HCT116 (cell line): Measurements from ENCODE around the gene CYP21A2.
"Not testable (repeated sequence)": the region's sequence is repeated elsewhere in the genome, so short reads cannot be mapped to it uniquely, and the experiment has no call there.

Source experiments
- CBX3 ChIP-seq: IDR thresholded peaks from 2 replicates; pipeline ENCODE4 v1.6.1; 2012; ENCODE audit warnings: low read depth
- CEBPB ChIP-seq: IDR thresholded peaks from 2 replicates; pipeline ENCODE4 v1.6.1; 2012; ENCODE audit warnings: low read depth
- CTCF ChIP-seq, 3 experiments: fragments of 200-600 bp in 1 of 3; sonication (generic) in 1 of 3; IDR thresholded peaks in 2 of 3; conservative IDR thresholded peaks in 1 of 3; 2 replicates each; pipeline ENCODE4 v1.5.1; 2012 to 2017; ENCODE audit warnings: low read depth in 2 of 3, low read length in 2 of 3, antibody characterized with exemption in 1 of 3, borderline replicate concordance in 1 of 3, control low read depth in 1 of 3, mild to moderate bottlenecking in 1 of 3, mixed read lengths in 1 of 3, mixed run types in 1 of 3, moderate library complexity in 1 of 3; ENCODE audit not compliant: insufficient read depth in 1 of 3
- EZH2 ChIP-seq: fragments of 200-600 bp; sonication (generic); IDR thresholded peaks from 2 replicates; pipeline ENCODE4 v1.6.1; 2017; ENCODE audit warnings: antibody characterized with exemption, mixed run types
- EZH2phosphoT487 ChIP-seq: fragments of 200-600 bp; IDR thresholded peaks from 2 replicates; pipeline ENCODE4 v1.6.1; 2018; ENCODE audit warnings: antibody characterized with exemption, borderline replicate concordance
- FOSL1 ChIP-seq: IDR thresholded peaks from 2 replicates; pipeline ENCODE4 v1.6.1; 2012; ENCODE audit warnings: low read depth
- POLR2AphosphoS5 ChIP-seq: IDR thresholded peaks from 2 replicates; pipeline ENCODE4 v1.6.1; 2011; ENCODE audit warnings: mild to moderate bottlenecking, low read depth, low read length, moderate library complexity
- SIN3A ChIP-seq: IDR thresholded peaks from 2 replicates; pipeline ENCODE4 v1.6.1; 2012; ENCODE audit warnings: low read depth
- ZFX ChIP-seq: fragments of 450-650 bp; IDR thresholded peaks from 2 replicates; pipeline ENCODE4 v1.6.1; 2017

- TF ChIP-seq SIN3A; CTCF (IDR thresholded peaks at IDR 0.05 in 2 of 3, conservative IDR thresholded peaks at IDR 0.05 in 1 of 3; ENCODE audit: borderline replicate concordance in 1 of 3, insufficient read depth in 1 of 3, low read depth in 2 of 3, low read length in 2 of 3); CBX3; CEBPB; POLR2AphosphoS5; EZH2; ZFX; EZH2phosphoT487; FOSL1: not testable (repeated sequence)
Measured at GRCh38 chr6:32043589-32044380, 5.6 kb downstream of the CYP21A2 start.
